Sciatic nerve (tissue), 2 donors: ENCODE results near the gene SH3TC2. TPM values are rescaled to one million over a fixed set of nuclear protein-coding genes. Genes with fewer than 3 reads are reported as not detected.

Experiments used
- ATAC-seq: fragments of 200-7000 bp; cut with Tn5 transposase; one replicate; pipeline ENCODE4 v1.9.1; 2020; ENCODE audit warnings: mild to moderate bottlenecking, moderate library complexity
- DNase-seq: peaks from one replicate; pipeline ENCODE4 v3.0.0-alpha.2; 2020; ENCODE audit warnings: low spot score
- intact Hi-C: fragments of 100-400 bp; cut with DNase I; formaldehyde crosslinking; loops from one replicate; pipeline ENCODE4 v1.14.2; 2022
- total RNA-seq: library from RNA; stranded (reverse); fragmentation: NEBNext Ultra II Directional; extraction: Animal tissue kit (Norgen Biotek cat#: 25700); gene quantifications from one replicate; pipeline ENCODE4 v1.2.1, GENCODE V29; 2021
- donor health status: DM: no; HTN: no; CAD: no.
- donor health status: DM: no; HTN: no; CAD: no.

SH3TC2 gene
- total RNA-seq, 1 donor from 2014 or later: 59.1 TPM

DNA sequence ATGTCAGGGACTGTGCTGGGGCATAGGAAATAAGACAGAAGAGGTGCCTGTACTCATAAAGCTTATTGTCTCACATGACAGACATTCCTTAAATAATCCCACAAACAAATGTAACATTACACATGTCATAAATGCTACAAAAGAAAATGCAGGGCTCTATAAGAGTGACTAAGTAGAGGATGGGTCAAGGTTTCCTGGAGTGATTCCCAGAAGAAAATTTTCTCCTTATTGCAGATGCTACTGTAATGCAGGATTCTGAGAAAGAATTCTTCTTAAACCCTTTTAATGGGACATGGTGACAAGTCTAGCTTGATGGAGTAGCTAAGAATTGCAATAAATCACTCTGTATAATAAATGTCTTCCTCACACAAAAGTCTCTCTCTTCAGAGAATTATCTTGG is 55.7 kb downstream of the SH3TC2 start:
- intact Hi-C loops: no loop called here
- DNase-seq (no peak), ATAC-seq (no peak)

- intact Hi-C loops: no loop called here
- no peak for DNase-seq
- ATAC-seq: no peak
Measured at GRCh38 chr5:149006426-149006825, 56.4 kb downstream of the SH3TC2 start.

- intact Hi-C loops: no loop called here
- ATAC-seq (no peak), DNase-seq (no peak)
Measured at GRCh38 chr5:149005077-149005892, 57.6 kb downstream of the SH3TC2 start.

DNA sequence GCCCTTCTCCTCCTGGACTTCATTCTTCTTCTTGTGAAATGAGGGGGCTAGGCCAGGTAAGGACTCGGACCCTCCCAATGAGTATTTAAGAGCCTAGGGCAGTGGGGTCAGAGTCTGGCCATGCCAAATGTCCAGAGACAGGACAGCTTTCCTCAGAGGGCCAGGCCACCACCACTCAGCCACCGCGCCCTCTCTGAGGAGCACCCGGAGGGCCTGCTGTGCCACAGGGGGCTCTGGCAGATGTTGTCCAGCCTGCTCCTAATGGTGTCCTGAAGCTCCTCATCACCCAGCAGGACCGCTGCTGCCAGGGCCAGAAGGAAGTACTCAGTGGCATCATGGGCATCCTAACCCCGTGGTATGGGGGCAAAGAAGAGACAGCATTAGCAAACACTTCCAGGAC is 58.3 kb downstream of the SH3TC2 start:
- ATAC-seq: no peak
- intact Hi-C loops: no loop called here
- no peak for DNase-seq

DNA sequence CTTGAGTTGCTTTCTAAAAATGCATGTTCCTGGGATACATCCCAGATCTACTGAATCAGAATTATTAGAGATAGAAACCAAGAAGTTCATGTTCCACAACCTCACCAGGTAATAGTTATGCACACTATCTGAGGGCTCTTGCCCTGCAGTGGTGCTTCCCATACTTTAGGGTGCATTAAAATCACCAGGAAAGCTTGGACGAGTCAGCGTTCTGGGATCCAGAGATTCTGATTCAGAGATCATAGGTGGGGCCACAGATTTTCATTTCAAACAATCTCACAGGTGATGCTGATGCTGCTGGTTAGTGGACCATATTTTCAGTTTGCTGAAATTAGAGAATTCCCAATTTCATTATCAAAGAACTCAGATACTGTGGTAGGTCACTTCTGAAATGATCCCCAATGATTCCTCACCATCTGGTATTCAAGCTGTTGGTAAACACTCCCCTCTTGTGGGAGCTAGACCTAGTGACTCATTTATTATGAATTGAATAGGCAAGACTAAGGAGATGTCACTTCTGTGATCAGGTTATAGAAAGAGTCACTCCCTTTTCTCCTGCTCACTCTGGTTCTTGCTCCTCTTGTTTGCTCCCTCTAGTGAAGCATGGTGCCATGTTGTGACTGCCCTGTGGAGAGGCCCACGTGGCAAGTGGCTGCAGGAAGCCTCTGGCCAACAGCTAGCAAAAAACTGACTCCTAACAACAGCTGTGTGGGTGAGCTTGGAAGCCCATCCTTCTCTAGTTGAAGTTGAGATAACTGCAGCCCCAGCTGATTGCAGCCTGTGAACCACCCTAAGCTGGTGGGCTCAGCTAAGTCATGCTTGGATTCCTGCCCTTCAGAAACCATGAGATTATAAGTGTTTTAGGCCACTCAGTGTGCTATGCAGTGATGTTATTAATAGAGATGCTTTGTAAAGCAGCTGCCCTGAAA is 59.8 kb downstream of the SH3TC2 start:
- intact Hi-C loops: no loop called here
- ATAC-seq: no peak
- no peak for DNase-seq

- ATAC-seq (peak; percentile 68), DNase-seq (no peak)
- intact Hi-C loops: no loop called here
Measured at GRCh38 chr5:149002053-149002452, 60.8 kb downstream of the SH3TC2 start.

DNA sequence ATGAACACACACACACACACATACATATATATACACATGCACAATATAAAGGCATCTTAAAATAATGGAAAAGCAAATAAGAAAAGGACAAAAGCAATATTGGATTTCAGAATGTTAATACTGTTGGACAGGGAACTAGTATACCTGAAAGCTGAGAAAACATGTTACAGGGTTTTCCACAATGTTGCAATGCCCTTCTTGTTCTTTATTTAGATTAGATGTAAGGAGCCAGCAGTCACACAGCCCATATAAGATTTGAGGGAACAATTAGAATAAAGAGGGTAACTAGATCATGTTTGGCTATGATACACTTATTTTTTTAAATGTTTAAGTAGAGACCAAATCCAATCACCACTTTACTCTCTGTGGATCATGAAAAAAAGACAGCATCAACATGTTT is 61.7 kb downstream of the SH3TC2 start:
- intact Hi-C loops: no loop called here
- DNase-seq (no peak), ATAC-seq (no peak)

DNA sequence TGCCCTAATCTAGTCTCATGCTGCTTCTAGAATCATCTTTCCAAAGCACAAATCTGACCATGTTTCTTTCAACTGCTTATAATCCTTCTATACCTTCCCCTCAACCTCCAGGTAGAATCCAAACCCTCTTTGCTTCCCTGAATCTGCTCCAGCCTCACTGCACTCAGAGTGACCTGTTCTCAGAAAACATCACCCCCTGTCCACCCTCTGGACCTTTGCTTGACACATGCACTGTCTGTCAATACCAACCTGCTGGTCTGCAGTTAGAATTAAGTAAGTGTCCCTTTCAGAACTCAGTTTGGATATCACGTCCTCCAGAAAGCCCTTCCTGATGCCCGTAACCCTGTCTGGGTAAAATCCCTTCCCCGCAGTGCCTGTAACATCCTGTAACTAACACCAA is 63.1 kb downstream of the SH3TC2 start:
- intact Hi-C loops: loop anchor here (5.0 kb wide), 1 partner anchor 1972 kb away; no protein-coding TSS in a partner anchor
- ATAC-seq: no peak
- no peak for DNase-seq

- ATAC-seq (peak; percentile 65), DNase-seq (no peak)
- intact Hi-C loops: loop anchor here (5.0 kb wide), 1 partner anchor 1971 kb away; no protein-coding TSS in a partner anchor
Measured at GRCh38 chr5:148998174-148998797, 64.6 kb downstream of the SH3TC2 start.

GRCh38 chr5:148996270-148996669 is 66.6 kb downstream of the SH3TC2 start:
- DNase-seq (no peak), ATAC-seq (no peak)
- intact Hi-C loops: loop anchor here (5.0 kb wide), 1 partner anchor 1969 kb away; no protein-coding TSS in a partner anchor

DNA sequence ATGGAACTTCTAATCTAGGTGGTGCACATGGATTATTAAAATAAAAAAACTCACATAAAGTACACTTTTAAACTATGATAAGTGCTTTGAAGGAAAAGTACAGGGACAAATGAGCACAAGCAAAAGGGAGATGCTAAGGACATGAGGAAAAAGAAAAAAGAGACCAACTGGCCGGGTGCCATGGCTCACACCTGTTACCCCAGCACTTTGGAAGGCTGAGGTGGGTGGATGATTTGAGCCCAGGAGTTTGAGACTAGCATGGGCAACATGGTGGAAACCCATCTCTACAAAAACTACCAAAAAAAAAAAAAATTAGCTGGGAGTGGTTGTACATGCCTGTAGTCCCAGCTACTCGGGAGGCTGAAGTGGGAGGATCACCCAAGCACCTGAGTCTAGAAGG is 67.1 kb downstream of the SH3TC2 start:
- ATAC-seq: no peak
- DNase-seq: no peak
- intact Hi-C loops: loop anchor here (5.0 kb wide), 1 partner anchor 1968 kb away; no protein-coding TSS in a partner anchor

GRCh38 chr5:148993283-148993936 is 69.5 kb downstream of the SH3TC2 start:
- no peak for DNase-seq
- ATAC-seq: no peak
- intact Hi-C loops: no loop called here

DNA sequence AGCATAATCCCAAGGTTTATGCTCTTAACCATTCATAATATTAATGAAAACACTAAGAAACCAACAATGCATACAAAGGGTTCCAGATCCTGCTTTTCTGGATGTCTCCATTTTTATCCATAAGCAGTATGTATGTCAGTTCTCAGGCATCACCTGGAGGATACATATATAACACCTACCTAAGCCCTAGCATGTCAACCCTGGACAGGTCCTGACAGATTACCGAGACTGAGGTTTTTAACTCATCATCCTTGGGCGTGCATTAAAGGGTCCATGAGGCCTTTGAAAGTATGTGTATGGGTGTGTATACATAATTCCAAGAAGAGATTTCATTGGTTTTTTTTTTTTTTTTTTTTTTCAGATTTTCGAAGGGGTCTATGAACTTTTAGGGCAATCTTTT is 70.6 kb downstream of the SH3TC2 start:
- intact Hi-C loops: no loop called here
- no peak for ATAC-seq
- no peak for DNase-seq

DNA sequence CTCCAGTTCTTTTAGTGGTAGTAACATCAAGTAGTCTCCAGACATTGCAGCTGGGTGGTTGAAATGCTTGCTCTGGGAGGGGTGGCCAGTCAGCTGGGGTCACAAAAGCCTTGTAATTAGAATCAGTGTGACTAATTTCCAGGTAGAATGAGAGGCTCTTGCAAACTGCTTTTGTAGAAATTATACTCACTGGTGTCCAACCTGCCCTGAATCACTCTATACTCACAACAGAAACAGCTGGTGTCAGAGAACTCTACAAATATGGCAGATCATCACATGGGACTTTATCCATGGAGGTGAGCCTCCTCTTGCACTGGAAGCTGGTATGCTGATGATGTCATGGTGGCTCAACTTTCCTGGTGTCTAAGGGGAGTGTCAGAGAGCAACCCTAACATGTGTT is 71.3 kb downstream of the SH3TC2 start:
- ATAC-seq (no peak), DNase-seq (no peak)
- intact Hi-C loops: no loop called here

- DNase-seq: no peak
- ATAC-seq: no peak
- intact Hi-C loops: no loop called here
Measured at GRCh38 chr5:148990817-148991216, 72.0 kb downstream of the SH3TC2 start.

- DNase-seq: no peak
- no peak for ATAC-seq
- intact Hi-C loops: no loop called here
Measured at GRCh38 chr5:148989567-148989966, 73.3 kb downstream of the SH3TC2 start.

DNA sequence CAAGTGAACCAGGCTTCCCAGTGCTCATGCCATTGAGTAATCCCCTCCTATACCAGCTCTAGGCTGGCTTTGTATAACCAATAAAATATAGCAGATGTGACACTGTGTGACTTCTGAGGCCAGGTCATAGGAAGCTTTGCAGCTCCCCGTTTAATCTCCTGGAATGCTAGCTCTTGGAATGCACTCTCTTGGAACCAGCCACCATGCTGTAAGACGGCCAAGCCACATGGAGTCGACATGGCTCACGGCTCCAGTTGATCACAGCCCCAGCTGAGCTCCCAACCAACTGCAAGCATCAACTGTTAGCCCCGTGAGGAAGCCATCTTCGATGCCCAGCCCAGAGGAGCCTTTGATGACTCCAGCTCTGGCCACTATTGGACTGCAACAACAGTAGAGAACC is 74.5 kb downstream of the SH3TC2 start:
- no peak for DNase-seq
- intact Hi-C loops: no loop called here
- no peak for ATAC-seq

DNA sequence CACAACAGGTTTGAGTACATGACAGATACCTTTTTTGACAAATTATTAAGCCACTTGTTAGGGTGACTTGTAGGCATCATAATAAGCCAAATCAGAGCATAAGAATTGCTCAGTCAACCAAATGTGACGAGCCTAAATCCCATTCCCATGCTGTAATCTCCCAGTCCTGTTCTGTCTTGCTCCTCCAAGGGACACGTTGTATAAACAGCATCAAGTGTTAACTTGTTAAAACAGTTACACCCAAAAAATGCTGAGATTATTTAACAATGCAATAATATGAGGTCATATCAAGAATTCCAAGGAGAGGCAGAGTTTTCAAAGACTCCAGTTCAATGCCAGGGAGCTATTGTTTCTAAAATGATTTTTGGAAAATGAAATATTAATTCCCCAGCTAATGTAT is 76.2 kb downstream of the SH3TC2 start:
- intact Hi-C loops: no loop called here
- ATAC-seq: no peak
- DNase-seq: no peak

DNA sequence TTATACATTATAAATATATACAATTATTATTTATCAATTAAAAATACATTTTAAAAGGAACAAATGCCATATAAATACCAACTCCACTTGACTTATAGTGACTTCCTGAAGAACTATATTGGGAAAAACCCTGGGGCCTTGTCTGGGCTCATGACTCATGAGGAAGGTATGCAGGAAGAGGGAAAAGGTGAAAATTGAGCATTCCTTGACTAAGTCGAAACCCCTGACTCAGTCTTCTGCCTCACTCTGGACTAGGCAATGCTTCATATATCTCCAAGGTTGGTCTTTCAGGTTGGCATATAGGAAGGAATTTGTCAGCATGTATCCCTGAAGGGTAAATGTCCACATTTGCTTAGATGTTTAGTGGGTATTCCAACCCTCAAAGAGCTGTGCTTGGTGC is 78.5 kb downstream of the SH3TC2 start:
- intact Hi-C loops: no loop called here
- DNase-seq (no peak), ATAC-seq (no peak)
